ENCODE measurements around the gene FBF1.

- TF ChIP-seq CTCF (IDR thresholded peaks at IDR 0.05) (no peak), POLR2AphosphoS5 (IDR thresholded peaks at IDR 0.05) (no peak), POLR2A (IDR thresholded peaks at IDR 0.05) (no peak)
Measured at GRCh38 chr17:75889454-75889853, 51.4 kb downstream of the FBF1 start.

All from breast epithelium (tissue), 3 donors.